Bronchial epithelial cell (primary cell): ENCODE measurements around the gene SDCBP2. TPM values are rescaled to one million over a fixed set of nuclear protein-coding genes. Genes with fewer than 3 reads are reported as not detected.

Experiments
- DNase-seq: peaks from one replicate; pipeline ENCODE4 v3.0.0-alpha.2; 2010; ENCODE audit warnings: low read depth
- FAIRE-seq: peaks from 2 replicates; lab custom pipeline; 2011; peaks lifted over from hg19 to GRCh38; lab: Jason Lieb, UNC
- H3K27me3 ChIP-seq: 2 replicates; pipeline ENCODE4 v1.5.1; 2011; ENCODE audit warnings: low read length; ENCODE audit not compliant: control insufficient read depth, insufficient read depth
- H3K36me3 ChIP-seq: 2 replicates; pipeline ENCODE4 v1.5.1; 2011; ENCODE audit warnings: low read length; ENCODE audit not compliant: control insufficient read depth, insufficient read depth
- H3K4me3 ChIP-seq: 2 replicates; pipeline ENCODE4 v1.5.1; 2011; ENCODE audit warnings: mild to moderate bottlenecking, low read depth, low read length, control low read depth
- total RNA-seq: library from RNA; depleted of rRNA; stranded (reverse); fragments of >200 nt; gene quantifications from 2 replicates; pipeline ENCODE4 v1.2.1, GENCODE V29; 2014
- TF ChIP-seq, protein P1 (sequence below): IDR thresholded peaks from 2 replicates; pipeline ENCODE4 v1.5.1; 2011; ENCODE audit warnings: mild to moderate bottlenecking, moderate library complexity, low read length, control low read depth, inconsistent platforms; ENCODE audit not compliant: insufficient read depth, severe bottlenecking

Gene SDCBP2
- total RNA-seq, 1 donor from 2014 or later, result 96.4 TPM

DNA sequence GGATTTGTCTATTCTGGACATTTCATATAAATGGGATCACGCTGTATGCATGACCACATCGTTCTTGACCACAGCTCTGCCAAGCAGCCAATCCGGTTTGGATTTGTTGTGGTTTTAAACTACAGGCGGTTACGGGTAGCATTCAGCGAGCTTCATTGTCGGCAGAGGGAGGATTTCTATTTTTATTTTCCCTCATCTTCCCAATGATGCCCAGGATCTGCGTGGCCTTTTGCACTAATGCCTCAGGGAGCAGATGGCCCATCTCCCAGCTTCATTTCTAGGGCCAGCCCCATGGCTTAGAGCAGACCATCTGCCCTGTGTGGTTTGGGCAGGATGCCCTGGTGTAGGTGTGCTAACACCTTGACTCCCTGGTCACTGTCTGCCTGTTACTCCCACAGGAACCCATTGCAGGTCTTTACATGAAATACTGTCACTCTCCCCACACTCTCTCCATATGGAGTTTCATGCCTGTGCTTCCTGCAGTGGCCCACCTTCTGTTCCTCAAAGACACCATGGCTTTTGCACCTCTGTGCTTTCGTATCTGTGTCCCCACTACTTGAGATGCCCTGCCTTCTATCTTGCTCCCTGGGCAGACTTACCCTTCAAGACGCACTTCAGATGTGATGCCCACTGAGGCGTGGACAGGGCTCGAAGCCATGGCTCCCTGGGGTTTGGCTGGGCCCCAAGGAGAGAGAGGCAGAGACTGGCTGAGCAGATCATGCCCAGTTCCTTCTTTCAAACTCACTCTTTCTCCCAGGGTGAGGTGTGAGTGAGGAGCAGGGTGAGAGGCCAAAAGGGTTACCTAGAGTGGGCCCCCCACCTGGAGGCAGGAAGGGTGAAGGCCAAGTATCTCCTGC lies 26.0 kb downstream of the SDCBP2 start:
- Histone ChIP-seq H3K4me3 (no peak overlapping the region), H3K27me3 (no peaks in the 10 kb centered on the region), H3K36me3 (peaks cover 2% of the 10 kb centered on the region)
- no peak for FAIRE-seq
- no peak for DNase-seq
- TF ChIP-seq, protein P1, sequence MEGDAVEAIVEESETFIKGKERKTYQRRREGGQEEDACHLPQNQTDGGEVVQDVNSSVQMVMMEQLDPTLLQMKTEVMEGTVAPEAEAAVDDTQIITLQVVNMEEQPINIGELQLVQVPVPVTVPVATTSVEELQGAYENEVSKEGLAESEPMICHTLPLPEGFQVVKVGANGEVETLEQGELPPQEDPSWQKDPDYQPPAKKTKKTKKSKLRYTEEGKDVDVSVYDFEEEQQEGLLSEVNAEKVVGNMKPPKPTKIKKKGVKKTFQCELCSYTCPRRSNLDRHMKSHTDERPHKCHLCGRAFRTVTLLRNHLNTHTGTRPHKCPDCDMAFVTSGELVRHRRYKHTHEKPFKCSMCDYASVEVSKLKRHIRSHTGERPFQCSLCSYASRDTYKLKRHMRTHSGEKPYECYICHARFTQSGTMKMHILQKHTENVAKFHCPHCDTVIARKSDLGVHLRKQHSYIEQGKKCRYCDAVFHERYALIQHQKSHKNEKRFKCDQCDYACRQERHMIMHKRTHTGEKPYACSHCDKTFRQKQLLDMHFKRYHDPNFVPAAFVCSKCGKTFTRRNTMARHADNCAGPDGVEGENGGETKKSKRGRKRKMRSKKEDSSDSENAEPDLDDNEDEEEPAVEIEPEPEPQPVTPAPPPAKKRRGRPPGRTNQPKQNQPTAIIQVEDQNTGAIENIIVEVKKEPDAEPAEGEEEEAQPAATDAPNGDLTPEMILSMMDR, result no peak

DNA sequence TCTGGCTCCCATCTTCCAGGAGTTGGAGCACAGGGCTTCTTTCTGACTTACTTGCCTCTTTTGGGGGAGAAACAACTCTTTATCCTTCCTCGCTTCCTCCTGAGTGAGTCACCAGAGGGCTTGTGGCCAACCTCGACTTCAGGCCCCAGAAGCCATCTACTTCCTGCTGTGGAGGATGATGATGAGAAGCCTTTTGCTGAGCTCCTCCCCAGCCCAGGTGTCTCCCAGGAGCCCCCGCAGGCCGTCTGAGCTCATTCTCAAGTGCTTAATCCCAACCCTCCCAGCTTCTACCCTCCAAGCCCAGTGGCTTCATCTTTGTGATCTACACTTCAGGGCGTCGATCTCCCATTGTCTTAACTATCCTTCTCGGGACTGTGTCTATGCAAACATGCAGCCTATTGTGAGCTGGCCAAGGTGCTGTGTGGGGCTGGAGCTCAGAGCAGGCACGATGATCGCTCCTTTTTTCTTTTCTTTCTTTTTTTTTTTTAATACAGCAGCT lies 27.9 kb downstream of the SDCBP2 start:
- DNase-seq (peak; percentile 66), FAIRE-seq (no peak)
- H3K4me3 ChIP-seq, result no peak overlapping the region
- H3K36me3 ChIP-seq, result no peaks in the 10 kb centered on the region
- no peaks in the 10 kb centered on the region for H3K27me3 ChIP-seq
- TF ChIP-seq, protein P1, result no peak

DNA sequence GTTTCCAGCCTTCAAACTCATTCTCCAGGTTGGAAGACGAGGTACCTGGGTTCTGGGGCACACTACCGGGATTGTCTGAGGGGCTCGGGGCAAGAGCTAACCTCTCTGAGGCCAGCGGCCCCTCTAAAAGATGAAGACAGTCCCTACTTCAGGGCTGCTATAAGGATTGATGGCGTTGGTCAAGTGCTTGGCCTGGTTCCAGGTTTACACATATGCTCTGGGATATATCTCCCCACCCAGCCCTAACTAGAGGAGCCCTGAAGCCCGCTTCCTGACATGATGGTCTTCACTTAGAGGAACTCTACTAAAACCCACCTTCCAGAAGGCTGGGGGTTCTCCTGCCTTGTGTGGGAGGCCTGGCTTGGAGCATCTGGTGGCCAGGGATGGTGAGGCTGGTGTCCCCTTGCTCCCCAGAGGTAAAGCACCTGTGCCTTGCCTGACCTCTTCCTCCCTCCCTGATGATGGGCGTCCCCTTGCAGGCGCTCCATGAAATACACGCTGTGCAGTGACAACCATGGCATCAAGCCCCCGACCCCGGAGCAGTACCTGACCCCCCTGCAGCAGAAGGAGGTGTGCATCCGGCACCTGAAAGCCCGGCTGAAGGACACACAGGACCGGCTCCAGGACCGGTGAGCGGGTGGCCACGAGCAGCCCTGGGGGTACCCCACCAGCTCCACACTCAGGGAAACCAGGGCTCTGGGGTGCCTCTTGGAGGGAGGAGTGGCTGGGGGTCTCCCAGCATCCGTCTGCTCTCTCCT lies 28.7 kb downstream of the SDCBP2 start:
- TF ChIP-seq, protein P1, result no peak
- Histone ChIP-seq H3K36me3 (no peaks in the 10 kb centered on the region), H3K27me3 (no peaks in the 10 kb centered on the region), H3K4me3 (no peak overlapping the region)
- DNase-seq, result no peak
- no peak for FAIRE-seq

DNA sequence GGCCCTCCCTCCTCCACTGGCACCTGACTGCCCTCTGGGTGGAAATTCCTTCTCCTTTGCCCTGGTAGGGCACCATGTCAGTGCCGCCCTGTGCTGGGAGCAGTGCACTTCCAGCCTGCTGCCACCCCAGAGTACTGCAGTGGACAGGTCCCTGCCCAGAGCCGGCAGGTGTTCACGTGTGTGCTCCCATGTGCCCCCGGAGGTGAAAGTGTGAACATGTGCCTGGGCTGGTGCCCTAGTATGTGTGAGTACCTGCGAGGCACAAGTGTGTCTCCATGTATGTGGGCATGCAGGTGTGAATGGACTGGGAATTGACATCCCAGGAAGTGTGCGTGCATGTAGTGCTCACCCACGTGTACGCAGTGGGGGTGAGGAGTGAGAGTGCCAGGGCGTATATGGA lies 29.4 kb downstream of the SDCBP2 start:
- FAIRE-seq (peak; percentile 84), DNase-seq (no peak)
- TF ChIP-seq, protein P1, result peak; percentile 32
- no peaks in the 10 kb centered on the region for H3K36me3 ChIP-seq
- no peaks in the 10 kb centered on the region for H3K27me3 ChIP-seq
- H3K4me3 ChIP-seq, result no peak overlapping the region

DNA sequence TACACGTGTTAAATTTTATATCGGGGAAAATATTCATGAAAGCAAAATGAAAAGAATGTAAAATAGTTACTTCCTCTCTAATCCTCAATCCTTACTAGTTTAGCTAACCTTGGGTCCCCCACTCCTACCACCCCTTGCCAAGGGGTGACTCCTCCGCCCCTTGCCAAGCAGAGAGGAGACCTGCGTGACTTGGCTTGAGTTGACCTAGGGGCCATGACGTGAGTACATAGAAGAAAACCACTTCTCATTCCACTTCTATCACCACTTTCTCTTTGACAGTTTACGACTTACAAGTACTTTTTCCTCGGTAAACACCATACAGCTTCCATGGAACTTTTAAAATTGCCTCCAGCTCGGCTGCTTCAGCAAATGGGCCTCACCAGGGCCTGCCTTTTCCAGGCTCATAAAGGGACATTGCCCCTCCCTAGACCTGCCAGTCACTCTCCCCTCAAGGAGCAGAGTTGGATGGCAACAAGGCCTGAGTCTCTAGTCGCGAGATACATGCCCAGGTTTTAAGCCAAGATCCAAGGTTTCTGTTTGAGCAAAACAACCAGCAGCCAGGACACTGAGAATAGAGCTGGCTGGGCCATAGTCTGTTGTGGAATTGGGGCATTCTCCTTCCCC lies 29.9 kb downstream of the SDCBP2 start:
- FAIRE-seq, result peak; percentile 13
- Histone ChIP-seq H3K27me3 (no peaks in the 10 kb centered on the region), H3K36me3 (no peaks in the 10 kb centered on the region), H3K4me3 (no peak overlapping the region)
- TF ChIP-seq, protein P1, result no peak
- DNase-seq, result no peak
